Calu3 (cell line): ENCODE data around the gene CIB1. TPM values are rescaled to one million over a fixed set of nuclear protein-coding genes. Genes with fewer than 3 reads are reported as not detected.
A peak's percentile ranks its signal among the peaks of the same experiment; 100 is the strongest.
"Not testable (repeated sequence)": the region's sequence is repeated elsewhere in the genome, so short reads cannot be mapped to it uniquely, and the experiment has no call there.

Experiments
- Bru-seq: library from RNA; stranded (reverse); fragments of 400-500 nt; gene quantifications from one replicate; lab custom pipeline; 2021; lab: Mats Ljungman, UMichigan
- BruChase-seq, 2 experiments: library from RNA; stranded (reverse); fragments of 400-500 nt; gene quantifications; one replicate each; lab custom pipeline; 2021; lab: Mats Ljungman, UMichigan
- BruUV-seq: library from RNA; stranded (reverse); fragments of 400-500 nt; replicated peaks from 2 replicates; lab custom pipeline; 2021; lab: Mats Ljungman, UMichigan
- CTCF ChIA-PET: fragments of 300-600 bp; sonication (Branson Sonifier 250); formaldehyde crosslinking; loops from one replicate; lab custom pipeline; 2022; ENCODE audit warnings: antibody characterized with exemption; lab: Charles Lee
- DNase-seq: peaks from one replicate; pipeline ENCODE4 v3.0.0; 2022
- H3K27ac Mint-ChIP-seq: one replicate; pipeline ENCODE4 v1.8.0; 2022; ENCODE audit warnings: mixed read lengths; ENCODE audit not compliant: unreplicated experiment
- H3K27me3 Mint-ChIP-seq: one replicate; pipeline ENCODE4 v1.8.0; 2022; ENCODE audit warnings: mixed read lengths; ENCODE audit not compliant: unreplicated experiment
- H3K36me3 Mint-ChIP-seq: one replicate; pipeline ENCODE4 v1.8.0; 2022; ENCODE audit warnings: mild to moderate bottlenecking, moderate library complexity, mixed read lengths; ENCODE audit not compliant: insufficient read depth, unreplicated experiment
- H3K4me1 Mint-ChIP-seq: one replicate; pipeline ENCODE4 v1.8.0; 2022; ENCODE audit warnings: mild to moderate bottlenecking, low read depth, mixed read lengths; ENCODE audit not compliant: unreplicated experiment
- H3K4me3 Mint-ChIP-seq: one replicate; pipeline ENCODE4 v1.8.0; 2022; ENCODE audit warnings: mild to moderate bottlenecking, low read depth, moderate library complexity, mixed read lengths; ENCODE audit not compliant: unreplicated experiment
- H3K9me3 Mint-ChIP-seq: one replicate; pipeline ENCODE4 v1.8.0; 2022; ENCODE audit warnings: low read depth, mixed read lengths; ENCODE audit not compliant: unreplicated experiment
- CTCF ChIP-seq: fragments of 200-600 bp; IDR thresholded peaks from one replicate; pipeline ENCODE4 v1.8.0; 2022; ENCODE audit warnings: antibody characterized with exemption; ENCODE audit not compliant: unreplicated experiment
- intact Hi-C: fragments of 100-400 bp; cut with micrococcal nuclease; formaldehyde crosslinking; loops from one replicate; pipeline ENCODE4 v1.10.0; 2022; ENCODE audit not compliant: unreplicated experiment
- long read RNA-seq: library from polyadenylated mRNA; stranded (forward); transcript quantifications from one replicate; pipeline ENCODE4 v2.0.0, GENCODE V29; 2022
- total RNA-seq: library from RNA; stranded (reverse); gene quantifications from 2 replicates; pipeline ENCODE4 v1.2.3, GENCODE V29; 2022

CIB1 gene
- total RNA-seq (82.8 and 86.7 TPM in 2 replicates), Bru-seq, nascent RNA (percentile 83 among the genes with signal in this experiment), BruChase-seq, experiment 1, labeled RNA remaining after a 6-hour chase (percentile 92 among the genes with signal in this experiment), BruChase-seq, experiment 2, labeled RNA remaining after a 2-hour chase (percentile 90 among the genes with signal in this experiment)
- long read RNA-seq, transcript CIB1-201 (7 exons, 1,247 nt) = major isoform, 227 of 277 reads
- long read RNA-seq, partial matches to known transcripts = 6 of 277 reads
- long read RNA-seq, other reads (novel, unspliced or antisense) = 43 of 277 reads

GRCh38 chr15:90233387-90234095 lies at the start of gene CIB1:
TSS of gene CIB1 (minus strand) at chr15:90233941. CDS start at chr15:90233885, 56 bp downstream.
- peak; percentile 99 for DNase-seq
- BruUV-seq = no TSS peak
- intact Hi-C loops = loop anchor here (2.0 kb wide), 1 partner anchor 31 kb away; the partner anchor contains the start of gene NGRN
- CTCF ChIA-PET = interaction anchor here (0.6 to 3.4 kb wide), 15 partner anchors 12 to 335 kb away, joined by 3 to 28 read pairs (median 4); partner anchors contain the start of genes NGRN and TTLL13
- peaks cover 87% of the 10 kb centered on the region for H3K36me3 Mint-ChIP-seq
- H3K27me3 Mint-ChIP-seq = no peaks in the 10 kb centered on the region
- peaks cover 30% of the 10 kb centered on the region for H3K4me1 Mint-ChIP-seq
- H3K27ac Mint-ChIP-seq = peak within 1 kb of the TSS; percentile 77
- TF ChIP-seq CTCF = peak; percentile 49
- no peaks in the 10 kb centered on the region for H3K9me3 Mint-ChIP-seq
- H3K4me3 Mint-ChIP-seq = peak within 1 kb of the TSS; percentile 77

- H3K27me3 Mint-ChIP-seq, H3K27ac Mint-ChIP-seq, H3K9me3 Mint-ChIP-seq, H3K4me1 Mint-ChIP-seq, H3K4me3 Mint-ChIP-seq, intact Hi-C loops, BruUV-seq, H3K36me3 Mint-ChIP-seq: not testable (repeated sequence)
- CTCF ChIA-PET = interaction anchor here (0.7 to 1.1 kb wide), 4 partner anchors 12 to 221 kb away, joined by 4 to 6 read pairs (median 4); partner anchors contain the start of genes CIB1 and GDPGP1
- peak; percentile 41 for DNase-seq
These were observed 47.9 kb upstream of the CIB1 start for GRCh38 chr15:90281637-90282036.

GRCh38 chr15:90280743-90281142 lies 47.0 kb upstream of the CIB1 start:
- H3K27ac Mint-ChIP-seq, H3K36me3 Mint-ChIP-seq, BruUV-seq, H3K4me1 Mint-ChIP-seq, intact Hi-C loops, DNase-seq, H3K9me3 Mint-ChIP-seq, H3K4me3 Mint-ChIP-seq, H3K27me3 Mint-ChIP-seq: not testable (repeated sequence)
- CTCF ChIA-PET = interaction anchor here (1.1 kb wide), 1 partner anchor 13 kb away, joined by 4 read pairs; no protein-coding TSS in a partner anchor

- intact Hi-C loops, H3K4me1 Mint-ChIP-seq, BruUV-seq, H3K4me3 Mint-ChIP-seq, H3K27ac Mint-ChIP-seq, CTCF ChIA-PET, H3K27me3 Mint-ChIP-seq, DNase-seq, H3K9me3 Mint-ChIP-seq: not testable (repeated sequence)
- H3K36me3 Mint-ChIP-seq = peaks cover 17% of the 10 kb centered on the region
These were observed 44.7 kb upstream of the CIB1 start for GRCh38 chr15:90278467-90278866.

- Mint-ChIP-seq H3K4me3 (no peak overlapping the region), H3K27me3 (no peaks in the 10 kb centered on the region), H3K36me3 (peaks cover 72% of the 10 kb centered on the region), H3K27ac (no peak overlapping the region), H3K9me3 (no peaks in the 10 kb centered on the region), H3K4me1 (peaks cover 43% of the 10 kb centered on the region)
- BruUV-seq = TSS peak; percentile 0
- no peak for TF ChIP-seq CTCF
- DNase-seq = no peak
- intact Hi-C loops = no loop called here
- CTCF ChIA-PET = no interaction called here
These were observed 37.9 kb upstream of the CIB1 start for GRCh38 chr15:90271459-90272166.
